HCT116 (cell line): ENCODE data around the gene HCFC1. TPM values are rescaled to one million over a fixed set of nuclear protein-coding genes. Genes with fewer than 3 reads are reported as not detected.

Experiments used
- ATAC-seq: fragments of 200-7000 bp; cut with Tn5 transposase; 2 replicates; pipeline ENCODE4 v1.9.1; 2020; ENCODE audit warnings: mild to moderate bottlenecking, moderate library complexity
- BruUV-seq: library from RNA; stranded (reverse); fragments of 400-500 nt; replicated peaks from 2 replicates; lab custom pipeline; 2021; lab: Mats Ljungman, UMichigan
- CTCF ChIA-PET: fragments of 300-600 bp; sonication (Branson Sonifier 250); formaldehyde crosslinking; loops from one replicate; lab custom pipeline; 2021; ENCODE audit warnings: antibody characterized with exemption; lab: Charles Lee
- POLR2A ChIA-PET: fragments of 300-600, 350-600 bp; sonication (Branson Sonifier 250); formaldehyde crosslinking; loops from one replicate; lab custom pipeline; 2021; ENCODE audit warnings: antibody characterized with exemption; lab: Charles Lee
- RAD21 ChIA-PET, 2 experiments: fragments of 300-600 bp; sonication (Branson Sonifier 250); formaldehyde crosslinking; loops; one replicate each; lab custom pipeline; 2023; ENCODE audit warnings: low total read pairs in 2 of 2; ENCODE audit not compliant: uncharacterized antibody in 2 of 2, unreplicated experiment in 2 of 2, low non-redundant PET in 1 of 2; lab: Charles Lee
- DNase-seq: peaks from one replicate; pipeline ENCODE4 v3.0.0-alpha.2; 2010; ENCODE audit warnings: low read depth, low spot score
- H2AFZ ChIP-seq: fragments of 200-600 bp; shearing (Covaris generic), sonication (generic); 2 replicates; pipeline ENCODE4 v1.6.1; 2017; ENCODE audit warnings: low read depth, mixed run types, mixed read lengths, antibody characterized with exemption, low read length; ENCODE audit not compliant: poor library complexity, severe bottlenecking
- H3K27ac ChIP-seq: 2 replicates; pipeline ENCODE4 v1.5.1; 2012; ENCODE audit warnings: low read depth, low read length
- H3K27me3 ChIP-seq: fragments of 200-600 bp; sonication (generic); 2 replicates; pipeline ENCODE4 v1.6.1; 2016; ENCODE audit warnings: mixed run types, low read length, mixed read lengths; ENCODE audit not compliant: insufficient read depth
- H3K36me3 ChIP-seq, 2 experiments: fragments of 200-500 bp in 1 of 2; fragments of 200-600 bp in 1 of 2; sonication (Bioruptor generic) in 1 of 2; sonication (generic) in 1 of 2; 2 replicates each; pipeline versions ENCODE4 v1.5.1 to v1.6.1; 2014 to 2016; ENCODE audit warnings: low read length in 2 of 2, inconsistent platforms in 1 of 2, mixed read lengths in 1 of 2, mixed run types in 1 of 2; ENCODE audit not compliant: insufficient read depth in 2 of 2, control insufficient read depth in 1 of 2
- H3K4me1 ChIP-seq, 2 experiments: fragments of 200-600 bp in 1 of 2; sonication (generic) in 1 of 2; 2 replicates each; pipeline versions ENCODE4 v1.5.1 to v1.6.1; 2012 to 2017; ENCODE audit warnings: low read length in 2 of 2, inconsistent platforms in 1 of 2, mild to moderate bottlenecking in 1 of 2, mixed read lengths in 1 of 2, mixed run types in 1 of 2, moderate library complexity in 1 of 2; ENCODE audit not compliant: insufficient read depth in 2 of 2, control insufficient read depth in 1 of 2
- H3K4me2 ChIP-seq: fragments of 200-600 bp; sonication (generic); 2 replicates; pipeline ENCODE4 v1.6.1; 2017; ENCODE audit warnings: mixed run types, low read length, mixed read lengths
- H3K4me3 ChIP-seq, 2 experiments: fragments of 200-600 bp in 1 of 2; sonication (generic) in 1 of 2; replicated peaks in 1 of 2; 2 replicates each; pipeline ENCODE4 v1.5.1; 2011 to 2016; ENCODE audit warnings: low read length in 2 of 2, control low read depth in 1 of 2, low read depth in 1 of 2, mild to moderate bottlenecking in 1 of 2, mixed read lengths in 1 of 2, mixed run types in 1 of 2
- H3K79me2 ChIP-seq: fragments of 200-600 bp; sonication (generic); 2 replicates; pipeline ENCODE4 v1.6.1; 2017; ENCODE audit warnings: mild to moderate bottlenecking, mixed run types, low read length, moderate library complexity, mixed read lengths; ENCODE audit not compliant: insufficient read depth
- H3K9ac ChIP-seq: fragments of 200-600 bp; sonication (generic); 2 replicates; pipeline ENCODE4 v1.6.1; 2016; ENCODE audit warnings: low read length, mixed read lengths
- H3K9me2 ChIP-seq: fragments of 200-600 bp; sonication (generic), shearing (Covaris generic); 2 replicates; pipeline ENCODE4 v1.6.1; 2017; ENCODE audit warnings: mixed run types, mild to moderate bottlenecking, moderate library complexity; ENCODE audit not compliant: insufficient read depth
- H3K9me3 ChIP-seq, 2 experiments: fragments of 200-500 bp in 1 of 2; fragments of 200-600 bp in 1 of 2; sonication (Bioruptor generic) in 1 of 2; sonication (generic) in 1 of 2; 2 replicates each; pipeline ENCODE4 v1.6.1; 2014 to 2017; ENCODE audit warnings: low read length in 2 of 2, mixed read lengths in 2 of 2, inconsistent platforms in 1 of 2, low read depth in 1 of 2, mild to moderate bottlenecking in 1 of 2, mixed run types in 1 of 2, moderate library complexity in 1 of 2; ENCODE audit not compliant: control insufficient read depth in 1 of 2, insufficient read depth in 1 of 2
- H4K20me1 ChIP-seq: fragments of 200-600 bp; sonication (generic), shearing (Covaris generic); 2 replicates; pipeline ENCODE4 v1.6.1; 2017; ENCODE audit warnings: mixed run types, mild to moderate bottlenecking, moderate library complexity; ENCODE audit not compliant: insufficient read depth
- ATF3 ChIP-seq: IDR thresholded peaks from 2 replicates; pipeline ENCODE4 v1.6.1; 2012
- CBX3 ChIP-seq: IDR thresholded peaks from 2 replicates; pipeline ENCODE4 v1.6.1; 2012; ENCODE audit warnings: low read depth
- CTCF ChIP-seq, 3 experiments: fragments of 200-600 bp in 1 of 3; sonication (generic) in 1 of 3; IDR thresholded peaks in 2 of 3; conservative IDR thresholded peaks in 1 of 3; 2 replicates each; pipeline ENCODE4 v1.5.1; 2012 to 2017; ENCODE audit warnings: low read depth in 2 of 3, low read length in 2 of 3, antibody characterized with exemption in 1 of 3, borderline replicate concordance in 1 of 3, control low read depth in 1 of 3, mild to moderate bottlenecking in 1 of 3, mixed read lengths in 1 of 3, mixed run types in 1 of 3, moderate library complexity in 1 of 3; ENCODE audit not compliant: insufficient read depth in 1 of 3
- EGR1 ChIP-seq: IDR thresholded peaks from 2 replicates; pipeline ENCODE4 v1.6.1; 2012; ENCODE audit warnings: low read depth
- ELF1 ChIP-seq: IDR thresholded peaks from 2 replicates; pipeline ENCODE4 v1.6.1; 2012; ENCODE audit warnings: low read depth, borderline replicate concordance
- FOSL1 ChIP-seq: IDR thresholded peaks from 2 replicates; pipeline ENCODE4 v1.6.1; 2012; ENCODE audit warnings: low read depth
- JUND ChIP-seq: IDR thresholded peaks from 2 replicates; pipeline ENCODE4 v1.6.1; 2012
- MAX ChIP-seq: IDR thresholded peaks from 2 replicates; pipeline ENCODE4 v1.6.1; 2012
- POLR2AphosphoS5 ChIP-seq: IDR thresholded peaks from 2 replicates; pipeline ENCODE4 v1.6.1; 2011; ENCODE audit warnings: mild to moderate bottlenecking, low read depth, low read length, moderate library complexity
- REST ChIP-seq: IDR thresholded peaks from 2 replicates; pipeline ENCODE4 v1.6.1; 2012; ENCODE audit warnings: low read depth
- YY1 ChIP-seq: IDR thresholded peaks from 2 replicates; pipeline ENCODE4 v1.6.1; 2011; ENCODE audit warnings: low read length, low read depth, moderate library complexity, mild to moderate bottlenecking; ENCODE audit not compliant: insufficient replicate concordance; ENCODE audit errors: extremely low read depth
- ZBTB33 ChIP-seq: IDR thresholded peaks from 2 replicates; pipeline ENCODE4 v1.6.1; 2011; ENCODE audit warnings: mild to moderate bottlenecking, low read length, moderate library complexity; ENCODE audit not compliant: insufficient replicate concordance; ENCODE audit errors: extremely low read depth
- ZFX ChIP-seq: fragments of 450-650 bp; IDR thresholded peaks from 2 replicates; pipeline ENCODE4 v1.6.1; 2017
- ZNF274 ChIP-seq: fragments of 200-500 bp; sonication (Bioruptor generic); IDR thresholded peaks from 2 replicates; pipeline ENCODE4 v1.6.1; 2014; ENCODE audit warnings: mild to moderate bottlenecking, low read depth, low read length, inconsistent platforms
- intact Hi-C: fragments of 100-400 bp; cut with micrococcal nuclease; formaldehyde crosslinking; loops from 2 replicates; pipeline ENCODE4 v1.10.0; 2022
- total RNA-seq: library from RNA; stranded (reverse); gene quantifications from one replicate; pipeline ENCODE4 v1.2.1, GENCODE V29; 2021; ENCODE audit not compliant: unreplicated experiment

HCFC1 gene
- total RNA-seq, 1 experiment from 2014 or later: 72.8 TPM

GRCh38 chrX:153921070-153921469 is 50.5 kb downstream of the HCFC1 start (continued):
- no peak for TF ChIP-seq CTCF (IDR thresholded peaks at IDR 0.05 in 2 of 3, conservative IDR thresholded peaks at IDR 0.05 in 1 of 3; ENCODE audit: borderline replicate concordance in 1 of 3, insufficient read depth in 1 of 3, low read depth in 2 of 3, low read length in 2 of 3)
- TF ChIP-seq ZNF274: no peak
- no peak for TF ChIP-seq CBX3
- no peak for TF ChIP-seq ZBTB33
- TF ChIP-seq POLR2AphosphoS5: no peak

- peaks cover 3 to 5% of the 10 kb centered on the region in 2 experiments; a peak in 2 of 4 replicates for H3K36me3 ChIP-seq
- RAD21 ChIA-PET: no interaction called here
- no peak overlapping the region for H3K9ac ChIP-seq
- H3K27me3 ChIP-seq: no peaks in the 10 kb centered on the region
- H3K4me3 ChIP-seq: no peak overlapping the region
- no peaks in the 10 kb centered on the region for H3K9me3 ChIP-seq
- no peak overlapping the region for H2AFZ ChIP-seq
- POLR2A ChIA-PET: no interaction called here
- H4K20me1 ChIP-seq: no peaks in the 10 kb centered on the region
- no peak overlapping the region for H3K27ac ChIP-seq
- no peak for DNase-seq
- CTCF ChIA-PET: no interaction called here
- H3K9me2 ChIP-seq: no peaks in the 10 kb centered on the region
- BruUV-seq: no TSS peak
- TF ChIP-seq ZFX (no peak), EGR1 (no peak), ATF3 (no peak), ELF1 (no peak), YY1 (no peak), CTCF (IDR thresholded peaks at IDR 0.05 in 2 of 3, conservative IDR thresholded peaks at IDR 0.05 in 1 of 3; ENCODE audit: borderline replicate concordance in 1 of 3, insufficient read depth in 1 of 3, low read depth in 2 of 3, low read length in 2 of 3) (no peak), JUND (no peak), REST (no peak), FOSL1 (no peak), MAX (no peak)
- no peak for ATAC-seq
- intact Hi-C loops: no loop called here
- H3K79me2 ChIP-seq: peaks cover 24% of the 10 kb centered on the region; the same call in 1 of the 2 replicates
- H3K4me2 ChIP-seq: no peak overlapping the region
- H3K4me1 ChIP-seq: peaks cover 8 to 15% of the 10 kb centered on the region in 2 experiments
These were observed 51.1 kb downstream of the HCFC1 start for GRCh38 chrX:153920546-153920945.
